Measurements from ENCODE around the gene BCL7B. TPM values are rescaled to one million over a fixed set of nuclear protein-coding genes. Genes with fewer than 3 reads are reported as not detected.

Gene BCL7B
- polyA plus RNA-seq, 1 donor (not counting 4 experiments of a cell fraction or from before 2014, with no cell fraction given) = 41.0 TPM

GRCh38 chr7:73593207-73594045 lies 35.9 kb upstream of the BCL7B start:
- no peak overlapping the region for H3K27ac ChIP-seq (ENCODE audit: control insufficient read depth, insufficient read depth, low read length)
- DNase-seq (ENCODE audit: low read depth, low spot score) (no peak), FAIRE-seq (no peak)
- H3K9me3 ChIP-seq (ENCODE audit: control insufficient read depth, low read depth, low read length) = no peaks in the 10 kb centered on the region
- no peak overlapping the region for H3K4me2 ChIP-seq (ENCODE audit: control insufficient read depth, extremely low read depth, insufficient read depth, low read depth, low read length)
- TF ChIP-seq EZH2 (IDR thresholded peaks at IDR 0.05; ENCODE audit: low read length) (no peak), CTCF (optimal IDR thresholded peaks at IDR 0.05 in 1 of 3, IDR thresholded peaks at IDR 0.05 in 1 of 3, conservative IDR thresholded peaks at IDR 0.05 in 1 of 3; ENCODE audit: extremely low read depth in 1 of 3, insufficient read depth in 2 of 3, low read length in 3 of 3) (no peak)
- no peaks in the 10 kb centered on the region for H3K36me3 ChIP-seq (ENCODE audit: control insufficient read depth in 2 of 2, extremely low read depth in 1 of 2, insufficient read depth in 2 of 2, low read length in 2 of 2)
- H3K79me2 ChIP-seq (ENCODE audit: control insufficient read depth, insufficient read depth, low read length) = no peaks in the 10 kb centered on the region
- H3K27me3 ChIP-seq (ENCODE audit: control insufficient read depth, extremely low read depth, insufficient read depth, low read length) = peaks cover 9% of the 10 kb centered on the region
- no peak overlapping the region for H2AFZ ChIP-seq (ENCODE audit: control insufficient read depth, low read length)
- no peaks in the 10 kb centered on the region for H4K20me1 ChIP-seq (ENCODE audit: control insufficient read depth, extremely low read depth, insufficient read depth, low read length)
- H3K9me1 ChIP-seq (ENCODE audit: control insufficient read depth, extremely low read depth, insufficient read depth, low read length) = no peaks in the 10 kb centered on the region
- H3K4me1 ChIP-seq (ENCODE audit: control insufficient read depth, extremely low read depth, insufficient read depth, low read length) = no peaks in the 10 kb centered on the region
- no peak overlapping the region for H3K4me3 ChIP-seq (ENCODE audit: control insufficient read depth in 2 of 3, extremely low read depth in 1 of 3, insufficient read depth in 2 of 3, low read depth in 1 of 3, low read length in 3 of 3)
- dilution Hi-C loops (cut with MboI; ENCODE audit: extremely low pct_ligation_motif_present, low sequenced_read_pairs) = no loop called here
- H3K9ac ChIP-seq (ENCODE audit: control insufficient read depth, extremely low read depth, insufficient read depth, low read length) = no peak overlapping the region

- no peak overlapping the region for H3K27ac ChIP-seq (ENCODE audit: control insufficient read depth, insufficient read depth, low read length)
- dilution Hi-C loops (cut with MboI; ENCODE audit: extremely low pct_ligation_motif_present, low sequenced_read_pairs) = no loop called here
- H3K4me2 ChIP-seq (ENCODE audit: control insufficient read depth, extremely low read depth, insufficient read depth, low read depth, low read length) = no peak overlapping the region
- DNase-seq (ENCODE audit: low read depth, low spot score) (no peak), FAIRE-seq (no peak)
- H3K9me1 ChIP-seq (ENCODE audit: control insufficient read depth, extremely low read depth, insufficient read depth, low read length) = no peaks in the 10 kb centered on the region
- H3K79me2 ChIP-seq (ENCODE audit: control insufficient read depth, insufficient read depth, low read length) = no peaks in the 10 kb centered on the region
- no peaks in the 10 kb centered on the region for H3K4me1 ChIP-seq (ENCODE audit: control insufficient read depth, extremely low read depth, insufficient read depth, low read length)
- H4K20me1 ChIP-seq (ENCODE audit: control insufficient read depth, extremely low read depth, insufficient read depth, low read length) = no peaks in the 10 kb centered on the region
- no peaks in the 10 kb centered on the region for H3K36me3 ChIP-seq (ENCODE audit: control insufficient read depth in 2 of 2, extremely low read depth in 1 of 2, insufficient read depth in 2 of 2, low read length in 2 of 2)
- H3K27me3 ChIP-seq (ENCODE audit: control insufficient read depth, extremely low read depth, insufficient read depth, low read length) = no peaks in the 10 kb centered on the region
- TF ChIP-seq CTCF (optimal IDR thresholded peaks at IDR 0.05 in 1 of 3, IDR thresholded peaks at IDR 0.05 in 1 of 3, conservative IDR thresholded peaks at IDR 0.05 in 1 of 3; ENCODE audit: extremely low read depth in 1 of 3, insufficient read depth in 2 of 3, low read length in 3 of 3) (no peak), EZH2 (IDR thresholded peaks at IDR 0.05; ENCODE audit: low read length) (no peak)
- H3K9ac ChIP-seq (ENCODE audit: control insufficient read depth, extremely low read depth, insufficient read depth, low read length) = no peak overlapping the region
- no peaks in the 10 kb centered on the region for H3K9me3 ChIP-seq (ENCODE audit: control insufficient read depth, low read depth, low read length)
- H3K4me3 ChIP-seq (ENCODE audit: control insufficient read depth in 2 of 3, extremely low read depth in 1 of 3, insufficient read depth in 2 of 3, low read depth in 1 of 3, low read length in 3 of 3) = no peak overlapping the region
- H2AFZ ChIP-seq (ENCODE audit: control insufficient read depth, low read length) = no peak overlapping the region
Measured at GRCh38 chr7:73586911-73587310, 29.4 kb upstream of the BCL7B start.
